Right lobe of liver (tissue), 4 donors: ENCODE data around the gene CERS5.

ENCODE experiments used
- POLR2A ChIP-seq: fragments of 450-650 bp; IDR thresholded peaks from one replicate; pipeline ENCODE4 v1.6.1; 2017; ENCODE audit warnings: antibody characterized with exemption, mild to moderate bottlenecking
- TF ChIP-seq, protein P1 (sequence below), 4 donors: fragments of 200-600 bp in 3 of 4; fragments of 450-650 bp in 1 of 4; IDR thresholded peaks; one replicate each; pipeline versions ENCODE4 v1.5.1 to v1.8.0; 2016 to 2022; ENCODE audit warnings: antibody characterized with exemption in 4 of 4, mild to moderate bottlenecking in 2 of 4
- donor health status: DM: no; HTN: no; CAD: no.
- donor health status: DM: no; HTN: no; CAD: no.
- donor health status: DM: no; HTN: yes; CAD: no.

DNA sequence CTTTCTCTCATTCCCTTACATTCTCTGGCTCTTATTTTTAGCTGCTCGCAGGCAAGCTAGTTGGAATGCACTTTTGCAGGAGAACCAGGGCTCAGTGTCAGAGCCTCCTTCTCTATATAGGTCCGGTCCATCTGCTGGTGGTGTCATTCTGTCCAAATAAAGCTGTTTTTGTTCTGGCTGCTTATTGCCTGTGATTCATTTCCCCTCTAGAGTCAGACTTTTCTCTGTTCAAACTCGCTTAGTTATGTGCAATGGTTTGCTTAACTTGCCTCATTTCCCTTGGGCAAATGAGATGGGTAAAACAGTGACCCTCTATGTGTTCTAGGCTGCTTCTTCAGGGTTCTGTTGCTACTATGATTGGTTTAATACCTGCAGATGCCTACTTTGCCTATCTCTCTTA is 79.2 kb downstream of the CERS5 start:
- TF ChIP-seq, protein P1, sequence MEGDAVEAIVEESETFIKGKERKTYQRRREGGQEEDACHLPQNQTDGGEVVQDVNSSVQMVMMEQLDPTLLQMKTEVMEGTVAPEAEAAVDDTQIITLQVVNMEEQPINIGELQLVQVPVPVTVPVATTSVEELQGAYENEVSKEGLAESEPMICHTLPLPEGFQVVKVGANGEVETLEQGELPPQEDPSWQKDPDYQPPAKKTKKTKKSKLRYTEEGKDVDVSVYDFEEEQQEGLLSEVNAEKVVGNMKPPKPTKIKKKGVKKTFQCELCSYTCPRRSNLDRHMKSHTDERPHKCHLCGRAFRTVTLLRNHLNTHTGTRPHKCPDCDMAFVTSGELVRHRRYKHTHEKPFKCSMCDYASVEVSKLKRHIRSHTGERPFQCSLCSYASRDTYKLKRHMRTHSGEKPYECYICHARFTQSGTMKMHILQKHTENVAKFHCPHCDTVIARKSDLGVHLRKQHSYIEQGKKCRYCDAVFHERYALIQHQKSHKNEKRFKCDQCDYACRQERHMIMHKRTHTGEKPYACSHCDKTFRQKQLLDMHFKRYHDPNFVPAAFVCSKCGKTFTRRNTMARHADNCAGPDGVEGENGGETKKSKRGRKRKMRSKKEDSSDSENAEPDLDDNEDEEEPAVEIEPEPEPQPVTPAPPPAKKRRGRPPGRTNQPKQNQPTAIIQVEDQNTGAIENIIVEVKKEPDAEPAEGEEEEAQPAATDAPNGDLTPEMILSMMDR (IDR thresholded peaks at IDR 0.05), result no peak
- TF ChIP-seq POLR2A, result no peak
